Heart left ventricle (tissue), 16 donors: Measurements from ENCODE around the gene MTSS2. TPM values are rescaled to one million over a fixed set of nuclear protein-coding genes. Genes with fewer than 3 reads are reported as not detected.

Source experiments
- ATAC-seq, 4 donors: fragments of 200-7000 bp; cut with Tn5 transposase; one replicate each; pipeline ENCODE4 v1.9.1; 2020 to 2022; ENCODE audit warnings: moderate library complexity in 4 of 4, mild to moderate bottlenecking in 3 of 4, moderate number of reproducible peaks in 1 of 4
- DNase-seq, 5 donors: peaks; one replicate each; pipeline ENCODE4 v3.0.0-alpha.2; 2020
- H3K27ac ChIP-seq, 12 donors: fragments of 200-600 bp; sonication (generic) in 4 of 12; one replicate each; pipeline versions ENCODE4 v1.5.0 to v1.8.0; 2016 to 2022; ENCODE audit warnings: mild to moderate bottlenecking in 2 of 12
- H3K27me3 ChIP-seq, 9 donors: fragments of 200-600 bp; sonication (generic) in 2 of 9; one replicate each; pipeline versions ENCODE4 v1.5.1 to v1.8.0; 2016 to 2022; ENCODE audit warnings: mild to moderate bottlenecking in 3 of 9
- H3K36me3 ChIP-seq, 9 donors: fragments of 200-600 bp; sonication (generic) in 2 of 9; one replicate each; pipeline versions ENCODE4 v1.5.0 to v1.8.0; 2018 to 2022; ENCODE audit warnings: mild to moderate bottlenecking in 2 of 9
- H3K4me1 ChIP-seq, 12 donors: fragments of 200-600 bp; sonication (generic) in 4 of 12; one replicate each; pipeline versions ENCODE4 v1.5.0 to v1.8.0; 2016 to 2022; ENCODE audit warnings: mild to moderate bottlenecking in 3 of 12
- H3K4me3 ChIP-seq, 12 donors: fragments of 200-600 bp; sonication (generic) in 4 of 12; one replicate each; pipeline versions ENCODE4 v1.5.0 to v1.8.0; 2017 to 2022; ENCODE audit warnings: mild to moderate bottlenecking in 9 of 12, moderate library complexity in 4 of 12
- H3K9me3 ChIP-seq, 12 donors: fragments of 200-600 bp; sonication (generic) in 4 of 12; one replicate each; pipeline versions ENCODE4 v1.5.0 to v1.8.0; 2016 to 2022; ENCODE audit warnings: mild to moderate bottlenecking in 1 of 12
- CTCF ChIP-seq, 12 donors: fragments of 200-600 bp; sonication (generic) in 4 of 12; IDR thresholded peaks; one replicate each; pipeline versions ENCODE4 v1.5.0 to v1.8.0; 2018 to 2022; ENCODE audit warnings: antibody characterized with exemption in 12 of 12, mild to moderate bottlenecking in 5 of 12
- POLR2A ChIP-seq, 2 donors: fragments of 450-650 bp; IDR thresholded peaks; one replicate each; pipeline ENCODE4 v1.6.1; 2017; ENCODE audit warnings: antibody characterized with exemption in 2 of 2, mild to moderate bottlenecking in 2 of 2, moderate library complexity in 2 of 2
- WGBS, 4 donors: extraction: QIAGEN DNeasy Blood & Tissue Kit in 2 of 4; methylation state at CpG; one replicate each; pipeline versions ENCODE4 v1.1.5 to v1.1.7; 2013 to 2018; 5-methylcytosine and 5-hydroxymethylcytosine counted together
- intact Hi-C, 10 donors: fragments of 100-400 bp; cut with DNase I; formaldehyde crosslinking; loops; one replicate each; pipeline versions ENCODE4 v1.11.1 to v1.14.2; 2022
- polyA plus RNA-seq, 2 donors: library from polyadenylated mRNA; stranded (reverse); fragments of 200-250 nt; gene quantifications; one replicate each; pipeline ENCODE4 v1.2.3, GENCODE V29; 2013
- total RNA-seq, 9 donors: library from RNA; depleted of rRNA in 2 of 9; stranded (reverse); fragments of >200 nt in 2 of 9; fragmentation: NEBNext Ultra II Directional in 3 of 9; extraction: Animal tissue kit (Norgen Biotek cat#: 25700) in 3 of 9; gene quantifications; one replicate each; pipeline versions ENCODE4 v1.1.0 to v1.2.4, GENCODE V29; 2016 to 2023
- donor health status: ischemic (EF 13 %, LVEDD 7.1; RV severe dilation, severe dysfunction).
- donor health status: healthy with polysubstance abuse.
- donor health status: DM: no; HTN: yes; CAD: no.
- donor health status: DM: no; HTN: no; CAD: no.
- donor health status: ischemic (EF 25% LVEDD 6.9; RV normal size, moderate dysfunction).
- donor health status: ischemic (EF 25% LVEDD 5.7; RV mildly dilated, moderate dysfunction).
- donor health status: healthy.
- donor health status: DM: yes; HTN: yes; CAD: no.
- donor health status: ischemic (EF 35%, LVEDD 5.7; RV mildly dilated, moderate dysfunction).
- donor health status: nonischemic (EF 11% LVEDD 7.7; RV severe dilation, severe dysfunction).
- donor health status: DM: yes; HTN: yes; CAD: no.
- donor health status: PGD.
- donor health status: ischemic (EF 29% LVEDD 5.4; RV normal size, mild dysfunction).
- donor health status: nonischemic (EF 23%, LVEDD 6.1; RV moderate dilation, normal function).

The MTSS2 gene
- total and polyA plus RNA-seq, 11 donors = 51.9 to 97.1 (median 72.2) TPM

GRCh38 chr16:70680495-70681381, 5.1 kb downstream of the MTSS2 start:
- H3K9me3 ChIP-seq = no peaks in the 10 kb centered on the region
- TF ChIP-seq POLR2A (IDR thresholded peaks at IDR 0.05) (no peak), CTCF (IDR thresholded peaks at IDR 0.05) (no peak)
- H3K36me3 ChIP-seq = peaks cover 0 to 46% (median 39%) of the 10 kb centered on the region in 9 donors
- DNase-seq (peak in 1 of 5 donors; percentile 63), ATAC-seq (no peak)
- H3K4me3 ChIP-seq = peak overlapping the region in 2 of 12 donors; percentile 7
- peaks cover 0 to 5% (median 0%) of the 10 kb centered on the region in 9 donors for H3K27me3 ChIP-seq
- peak overlapping the region in 9 of 12 donors; percentile 4 to 92 (median 43) for H3K27ac ChIP-seq
- intact Hi-C loops = loop anchor here (1.0 to 5.0 kb wide), 6 partner anchors 57 to 90 kb away; no protein-coding TSS in a partner anchor
- 59 to 79% (median 62%) methylated on average over 7 to 18 of the region's 18 CpGs for WGBS, 4 donors
- peaks cover 0 to 77% (median 42%) of the 10 kb centered on the region in 12 donors for H3K4me1 ChIP-seq

- Histone ChIP-seq H3K27me3 (peaks cover 0 to 4% (median 0%) of the 10 kb centered on the region in 9 donors), H3K27ac (peak overlapping the region in 6 of 12 donors; percentile 42 to 92 (median 46)), H3K4me3 (peak overlapping the region in 2 of 12 donors; percentile 7), H3K4me1 (peaks cover 0 to 70% (median 42%) of the 10 kb centered on the region in 12 donors), H3K9me3 (no peaks in the 10 kb centered on the region), H3K36me3 (peaks cover 0 to 55% (median 47%) of the 10 kb centered on the region in 9 donors)
- WGBS, 4 donors = 60 to 73% (median 61%) methylated on average over 49 to 80 of the region's 80 CpGs
- intact Hi-C loops = loop anchor here (2.0 to 5.0 kb wide), 6 partner anchors 57 to 92 kb away; no protein-coding TSS in a partner anchor
- ATAC-seq (peak in 2 of 4 donors; percentile 21 to 54), DNase-seq (peak in 3 of 5 donors; percentile 28 to 71 (median 38))
- peak in 11 of 12 donors; percentile 26 to 78 (median 57) for TF ChIP-seq CTCF (IDR thresholded peaks at IDR 0.05)
- TF ChIP-seq POLR2A (IDR thresholded peaks at IDR 0.05) = no peak
These were observed 6.0 kb downstream of the MTSS2 start for GRCh38 chr16:70679671-70680494.

DNA sequence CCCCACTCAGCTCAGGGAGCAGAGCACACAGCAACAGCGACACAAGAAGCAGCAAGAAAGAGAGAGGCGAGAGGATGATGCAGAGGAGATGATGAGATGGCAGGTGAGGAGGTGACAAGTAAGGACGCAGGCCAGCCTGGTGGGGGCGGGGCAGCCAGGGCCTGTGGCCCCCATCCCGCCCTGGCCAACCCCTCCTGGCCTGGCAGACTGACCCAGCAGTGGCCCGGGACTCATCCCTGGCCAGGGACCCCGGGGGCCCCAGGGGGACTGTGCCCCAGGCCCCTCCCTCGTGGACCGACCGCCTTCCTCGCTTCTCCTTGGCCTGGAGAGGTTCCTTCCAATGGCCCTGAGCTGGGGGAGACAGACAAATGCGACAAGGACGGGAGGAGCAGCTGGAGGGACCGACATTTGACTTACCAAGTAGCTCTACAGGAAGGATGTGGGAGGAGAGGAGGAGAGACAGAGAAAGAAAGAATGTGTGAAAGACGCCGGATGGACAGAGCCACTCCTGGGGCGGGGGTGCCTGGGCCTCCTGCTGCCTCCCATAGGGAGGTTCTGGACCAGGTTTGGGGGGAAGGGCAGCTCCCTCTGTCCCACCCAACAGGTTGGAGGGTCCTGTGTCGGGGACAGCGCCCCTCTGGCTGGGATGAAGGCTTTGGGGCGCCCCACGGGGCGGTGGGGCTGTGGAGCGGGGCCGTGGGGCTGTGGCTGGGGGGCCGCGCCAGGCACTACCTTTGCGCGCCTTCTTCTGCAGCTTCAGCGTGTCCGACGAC, 6.8 kb downstream of the MTSS2 start:
- peak in 1 of 5 donors; percentile 62 for DNase-seq
- 75 to 84% (median 83%) methylated on average over 26 to 31 of the region's 31 CpGs for WGBS, 4 donors
- H3K27ac ChIP-seq = peak overlapping the region in 2 of 12 donors; percentile 47 to 89
- no peak overlapping the region for H3K4me3 ChIP-seq
- no peaks in the 10 kb centered on the region for H3K27me3 ChIP-seq
- peaks cover 0 to 62% (median 35%) of the 10 kb centered on the region in 12 donors for H3K4me1 ChIP-seq
- no peaks in the 10 kb centered on the region for H3K9me3 ChIP-seq
- intact Hi-C loops = loop anchor here in 1 of 10 donors (5.0 kb wide), 1 partner anchor 93 kb away; no protein-coding TSS in a partner anchor
- H3K36me3 ChIP-seq = peaks cover 0 to 61% (median 53%) of the 10 kb centered on the region in 9 donors
- TF ChIP-seq POLR2A (IDR thresholded peaks at IDR 0.05) = no peak
- no peak for TF ChIP-seq CTCF (IDR thresholded peaks at IDR 0.05)
- no peak for ATAC-seq
